Measurements from ENCODE around the gene MEGF11.

- TF ChIP-seq, protein P1, sequence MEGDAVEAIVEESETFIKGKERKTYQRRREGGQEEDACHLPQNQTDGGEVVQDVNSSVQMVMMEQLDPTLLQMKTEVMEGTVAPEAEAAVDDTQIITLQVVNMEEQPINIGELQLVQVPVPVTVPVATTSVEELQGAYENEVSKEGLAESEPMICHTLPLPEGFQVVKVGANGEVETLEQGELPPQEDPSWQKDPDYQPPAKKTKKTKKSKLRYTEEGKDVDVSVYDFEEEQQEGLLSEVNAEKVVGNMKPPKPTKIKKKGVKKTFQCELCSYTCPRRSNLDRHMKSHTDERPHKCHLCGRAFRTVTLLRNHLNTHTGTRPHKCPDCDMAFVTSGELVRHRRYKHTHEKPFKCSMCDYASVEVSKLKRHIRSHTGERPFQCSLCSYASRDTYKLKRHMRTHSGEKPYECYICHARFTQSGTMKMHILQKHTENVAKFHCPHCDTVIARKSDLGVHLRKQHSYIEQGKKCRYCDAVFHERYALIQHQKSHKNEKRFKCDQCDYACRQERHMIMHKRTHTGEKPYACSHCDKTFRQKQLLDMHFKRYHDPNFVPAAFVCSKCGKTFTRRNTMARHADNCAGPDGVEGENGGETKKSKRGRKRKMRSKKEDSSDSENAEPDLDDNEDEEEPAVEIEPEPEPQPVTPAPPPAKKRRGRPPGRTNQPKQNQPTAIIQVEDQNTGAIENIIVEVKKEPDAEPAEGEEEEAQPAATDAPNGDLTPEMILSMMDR (IDR thresholded peaks at IDR 0.05): no peak
- TF ChIP-seq POLR2AphosphoS5 (IDR thresholded peaks at IDR 0.05) (no peak), POLR2A (IDR thresholded peaks at IDR 0.05; ENCODE audit: low read depth) (no peak)
Observed at GRCh38 chr15:66284271-66284670, 30.7 kb upstream of the MEGF11 start.
